Lower lobe of right lung (tissue), 2 donors: ENCODE measurements around the gene GRIK1. TPM values are rescaled to one million over a fixed set of nuclear protein-coding genes. Genes with fewer than 3 reads are reported as not detected.

ENCODE experiments used
- ATAC-seq, 2 donors: fragments of 200-7000 bp; cut with Tn5 transposase; one replicate each; pipeline ENCODE4 v1.9.1; 2020 to 2022; ENCODE audit warnings: mild to moderate bottlenecking in 2 of 2, moderate library complexity in 2 of 2
- DNase-seq: peaks from one replicate; pipeline ENCODE4 v3.0.0-alpha.2; 2020
- H3K27ac ChIP-seq: fragments of 200-600 bp; one replicate; pipeline ENCODE4 v1.8.0; 2022
- H3K27me3 ChIP-seq: fragments of 200-600 bp; one replicate; pipeline ENCODE4 v1.8.0; 2022; ENCODE audit warnings: low read depth
- H3K36me3 ChIP-seq: fragments of 200-600 bp; one replicate; pipeline ENCODE4 v1.8.0; 2022; ENCODE audit warnings: mild to moderate bottlenecking
- H3K4me1 ChIP-seq: fragments of 200-600 bp; one replicate; pipeline ENCODE4 v1.8.0; 2022
- H3K4me3 ChIP-seq: fragments of 200-600 bp; one replicate; pipeline ENCODE4 v1.8.0; 2022; ENCODE audit warnings: mild to moderate bottlenecking
- H3K9me3 ChIP-seq: fragments of 200-600 bp; one replicate; pipeline ENCODE4 v1.8.0; 2022
- intact Hi-C: fragments of 100-400 bp; cut with DNase I; formaldehyde crosslinking; loops from one replicate; pipeline ENCODE4 v1.11.0; 2022
- total RNA-seq: library from RNA; stranded (reverse); fragmentation: NEBNext Ultra II Directional; extraction: Animal tissue kit (Norgen Biotek cat#: 25700); gene quantifications from one replicate; pipeline ENCODE4 v1.2.1, GENCODE V29; 2021
- TF ChIP-seq, protein P1 (sequence below): fragments of 200-600 bp; IDR thresholded peaks from one replicate; pipeline ENCODE4 v1.8.0; 2022; ENCODE audit warnings: antibody characterized with exemption, mild to moderate bottlenecking
- donor health status: DM: no; HTN: yes; CAD: no; lungs with severe emphysema.

GRIK1 gene
- total RNA-seq, 1 donor from 2014 or later = not detected

DNA sequence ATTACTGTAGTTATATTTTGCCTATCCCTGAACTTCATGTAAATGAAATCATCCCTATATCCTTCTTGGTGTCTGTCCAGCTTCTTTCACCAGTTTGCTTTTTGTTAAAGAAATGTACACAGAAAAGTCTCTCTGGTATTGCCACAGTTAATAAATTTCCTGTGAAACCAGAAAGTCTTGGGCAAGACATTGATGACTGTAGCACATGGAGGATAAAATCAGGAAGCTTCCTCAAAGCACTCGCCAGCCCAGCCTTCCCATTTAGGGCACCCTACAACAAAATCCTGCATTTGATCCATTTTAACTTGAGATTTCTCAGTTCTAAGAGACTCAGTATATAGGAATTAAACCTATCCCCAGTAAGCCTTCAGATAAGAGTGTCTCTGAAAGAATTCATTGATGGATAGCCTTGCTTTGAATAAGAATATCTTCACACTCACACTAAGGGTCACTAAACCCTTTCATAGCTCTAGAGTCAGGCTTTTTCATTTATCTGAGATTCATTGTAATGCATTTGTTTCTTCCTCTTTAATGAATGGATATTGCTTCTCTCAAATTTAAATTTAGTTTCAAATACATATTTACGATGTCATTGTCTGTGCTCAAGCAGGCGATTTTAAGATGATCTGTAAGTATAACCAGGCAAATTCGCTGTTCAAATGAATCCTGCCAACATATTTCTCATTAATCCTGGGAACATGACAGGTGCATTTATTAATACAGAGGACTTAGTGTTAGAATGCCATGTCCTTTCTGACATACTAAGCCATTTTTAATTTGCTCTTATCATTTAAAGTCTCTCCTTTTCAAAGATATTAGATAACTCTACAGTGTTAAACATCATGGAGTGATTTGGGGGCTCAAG is 153.1 kb downstream of the GRIK1 start:
- Histone ChIP-seq H3K27ac (no peak overlapping the region), H3K9me3 (no peaks in the 10 kb centered on the region), H3K4me3 (no peak overlapping the region), H3K27me3 (peaks cover 4% of the 10 kb centered on the region), H3K36me3 (no peaks in the 10 kb centered on the region), H3K4me1 (no peaks in the 10 kb centered on the region)
- ATAC-seq = no peak
- DNase-seq = no peak
- TF ChIP-seq, protein P1, sequence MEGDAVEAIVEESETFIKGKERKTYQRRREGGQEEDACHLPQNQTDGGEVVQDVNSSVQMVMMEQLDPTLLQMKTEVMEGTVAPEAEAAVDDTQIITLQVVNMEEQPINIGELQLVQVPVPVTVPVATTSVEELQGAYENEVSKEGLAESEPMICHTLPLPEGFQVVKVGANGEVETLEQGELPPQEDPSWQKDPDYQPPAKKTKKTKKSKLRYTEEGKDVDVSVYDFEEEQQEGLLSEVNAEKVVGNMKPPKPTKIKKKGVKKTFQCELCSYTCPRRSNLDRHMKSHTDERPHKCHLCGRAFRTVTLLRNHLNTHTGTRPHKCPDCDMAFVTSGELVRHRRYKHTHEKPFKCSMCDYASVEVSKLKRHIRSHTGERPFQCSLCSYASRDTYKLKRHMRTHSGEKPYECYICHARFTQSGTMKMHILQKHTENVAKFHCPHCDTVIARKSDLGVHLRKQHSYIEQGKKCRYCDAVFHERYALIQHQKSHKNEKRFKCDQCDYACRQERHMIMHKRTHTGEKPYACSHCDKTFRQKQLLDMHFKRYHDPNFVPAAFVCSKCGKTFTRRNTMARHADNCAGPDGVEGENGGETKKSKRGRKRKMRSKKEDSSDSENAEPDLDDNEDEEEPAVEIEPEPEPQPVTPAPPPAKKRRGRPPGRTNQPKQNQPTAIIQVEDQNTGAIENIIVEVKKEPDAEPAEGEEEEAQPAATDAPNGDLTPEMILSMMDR = no peak
- intact Hi-C loops = no loop called here

DNA sequence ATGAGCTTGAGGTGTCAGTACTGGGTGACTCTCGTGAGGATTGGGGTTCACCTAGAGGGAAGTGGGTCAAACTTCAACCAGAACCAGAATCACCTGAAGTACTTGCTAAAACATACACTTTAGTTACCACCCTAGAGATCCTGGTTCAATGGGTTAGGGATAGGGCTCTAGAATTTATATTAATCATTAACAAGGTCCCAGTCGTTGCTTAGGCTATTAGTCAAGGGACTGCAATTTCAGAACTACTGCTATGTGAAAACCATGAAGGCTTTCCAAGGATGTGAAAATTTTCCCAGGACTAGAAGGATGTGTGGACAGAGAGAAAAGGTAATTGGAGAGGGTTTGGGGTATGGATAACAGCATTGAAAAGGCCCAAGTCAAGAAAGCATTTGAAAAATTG is 162.6 kb downstream of the GRIK1 start:
- Histone ChIP-seq H3K9me3 (no peaks in the 10 kb centered on the region), H3K4me1 (no peaks in the 10 kb centered on the region), H3K36me3 (no peaks in the 10 kb centered on the region), H3K4me3 (no peak overlapping the region), H3K27me3 (no peaks in the 10 kb centered on the region), H3K27ac (no peak overlapping the region)
- TF ChIP-seq, protein P1 = no peak
- ATAC-seq (no peak), DNase-seq (no peak)
- intact Hi-C loops = no loop called here

GRCh38 chr21:29775462-29775861 is 164.3 kb downstream of the GRIK1 start:
- Histone ChIP-seq H3K4me1 (no peaks in the 10 kb centered on the region), H3K27ac (no peak overlapping the region), H3K27me3 (no peaks in the 10 kb centered on the region), H3K4me3 (no peak overlapping the region), H3K9me3 (no peaks in the 10 kb centered on the region), H3K36me3 (no peaks in the 10 kb centered on the region)
- DNase-seq (no peak), ATAC-seq (no peak)
- intact Hi-C loops = no loop called here
- TF ChIP-seq, protein P1 = no peak

- Histone ChIP-seq H3K4me1 (no peaks in the 10 kb centered on the region), H3K27me3 (no peaks in the 10 kb centered on the region), H3K4me3 (no peak overlapping the region), H3K36me3 (no peaks in the 10 kb centered on the region), H3K27ac (no peak overlapping the region), H3K9me3 (no peaks in the 10 kb centered on the region)
- ATAC-seq = no peak
- TF ChIP-seq, protein P1 = no peak
- DNase-seq = no peak
- intact Hi-C loops = no loop called here
These were observed 168.2 kb downstream of the GRIK1 start for GRCh38 chr21:29771491-29772066.

- intact Hi-C loops = no loop called here
- Histone ChIP-seq H3K36me3 (no peaks in the 10 kb centered on the region), H3K27me3 (no peaks in the 10 kb centered on the region), H3K27ac (no peak overlapping the region), H3K9me3 (no peaks in the 10 kb centered on the region), H3K4me1 (no peaks in the 10 kb centered on the region), H3K4me3 (no peak overlapping the region)
- TF ChIP-seq, protein P1 = no peak
- ATAC-seq (no peak), DNase-seq (no peak)
These were observed 176.1 kb downstream of the GRIK1 start for GRCh38 chr21:29763674-29764073.
